ENCODE measurements around the gene ATG7. TPM values are rescaled to one million over a fixed set of nuclear protein-coding genes. Genes with fewer than 3 reads are reported as not detected.
A peak's percentile ranks its signal among the peaks of the same experiment; 100 is the strongest.
"Not testable (repeated sequence)": the region's sequence is repeated elsewhere in the genome, so short reads cannot be mapped to it uniquely, and the experiment has no call there.

Gene ATG7
- total RNA-seq, 1 donor from 2014 or later, result 15.6 TPM

DNA sequence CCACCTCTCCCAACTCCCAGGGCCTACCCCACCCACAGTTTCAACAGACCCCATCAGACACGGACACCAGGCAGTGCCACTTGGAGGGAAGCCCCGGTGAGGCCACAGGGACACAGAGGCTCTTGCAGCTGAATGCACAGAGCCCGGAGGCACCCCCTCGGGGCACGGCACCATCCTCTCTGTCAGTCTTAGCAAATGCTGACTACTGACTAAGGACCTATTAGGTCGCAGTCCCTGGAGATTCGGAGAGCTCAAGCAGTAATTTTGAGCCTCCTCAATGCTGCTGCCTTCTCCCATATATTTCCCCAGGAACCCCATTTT is 291.6 kb downstream of the ATG7 start:
- DNase-seq (peak; percentile 21), ATAC-seq (ENCODE audit: poor library complexity) (no peak)
- intact Hi-C loops (cut with DNase I), result loop anchor here (5.0 kb wide), 1 partner anchor 78 kb away; the partner anchor contains the start of gene VGLL4

GRCh38 chr3:11564577-11565001 is 292.4 kb downstream of the ATG7 start:
- ATAC-seq (ENCODE audit: poor library complexity) (no peak), DNase-seq (no peak)
- intact Hi-C loops (cut with DNase I), result loop anchor here (5.0 kb wide), 1 partner anchor 78 kb away; the partner anchor contains the start of gene VGLL4

DNA sequence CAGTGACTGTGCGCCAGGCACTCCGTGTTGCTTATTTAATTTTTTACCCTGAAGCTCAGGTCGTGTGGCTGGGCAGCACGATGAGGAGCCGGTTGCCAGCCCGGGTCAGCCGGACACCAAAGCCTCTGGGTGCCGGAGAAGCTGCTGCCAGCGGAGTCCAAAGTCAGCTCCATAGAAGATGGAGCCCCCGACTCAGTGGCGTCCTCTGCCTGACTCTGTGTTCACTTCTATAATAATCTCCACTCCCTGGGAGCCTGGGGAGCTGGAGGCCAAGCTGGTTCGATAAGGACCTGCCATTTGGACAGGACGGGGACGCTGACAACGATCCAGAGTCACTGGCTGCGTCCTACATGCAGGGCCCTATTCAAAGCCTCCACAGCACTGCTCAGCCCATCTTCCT is 292.9 kb downstream of the ATG7 start:
- ATAC-seq (ENCODE audit: poor library complexity) (peak; percentile 76), DNase-seq (peak; percentile 78)
- intact Hi-C loops (cut with DNase I), result no loop called here

DNA sequence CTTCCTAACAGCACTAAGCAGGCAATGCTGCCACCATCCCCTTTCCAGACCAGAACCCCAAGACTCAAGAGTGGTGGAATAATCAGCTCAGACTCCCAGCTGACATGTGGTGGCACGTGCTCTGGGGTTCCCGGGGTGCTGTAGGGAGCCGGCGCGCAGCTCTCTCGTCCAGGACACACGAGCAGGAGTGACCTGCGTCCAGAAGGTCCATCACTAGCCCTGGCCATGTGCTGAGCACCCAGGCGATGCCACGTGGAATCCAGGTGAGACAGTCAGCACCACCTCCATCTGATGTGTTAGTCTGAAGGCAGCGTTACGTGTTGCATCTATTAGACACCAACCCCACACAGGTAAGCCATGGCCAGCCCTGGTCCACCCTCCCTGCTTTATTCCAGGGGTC is 293.3 kb downstream of the ATG7 start:
- intact Hi-C loops (cut with DNase I), result no loop called here

DNA sequence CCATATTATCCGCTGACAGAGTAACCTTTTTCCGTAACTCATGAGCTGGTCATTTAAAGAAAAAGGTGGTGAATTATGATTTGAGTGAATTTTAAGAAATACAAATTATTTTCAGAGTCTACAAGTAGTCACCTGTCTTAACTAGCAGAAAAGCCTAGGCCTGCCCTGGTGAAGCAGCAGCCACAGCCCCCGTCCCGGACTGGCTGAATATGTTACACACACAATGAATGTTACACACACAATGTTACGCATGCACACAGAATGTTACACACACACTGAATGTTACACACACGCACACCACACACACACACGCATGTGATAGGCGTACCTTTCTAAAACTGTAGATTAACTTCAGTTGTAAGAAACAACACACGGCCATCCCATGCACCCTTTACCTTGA is 293.7 kb downstream of the ATG7 start:
- no peak for ATAC-seq (ENCODE audit: poor library complexity)
- DNase-seq, result peak; percentile 37
- intact Hi-C loops (cut with DNase I), result no loop called here

More for the DNA sequence above, 293.3 kb downstream of the ATG7 start:
- peak; percentile 39 for DNase-seq
- no peak for ATAC-seq (ENCODE audit: poor library complexity)

DNA sequence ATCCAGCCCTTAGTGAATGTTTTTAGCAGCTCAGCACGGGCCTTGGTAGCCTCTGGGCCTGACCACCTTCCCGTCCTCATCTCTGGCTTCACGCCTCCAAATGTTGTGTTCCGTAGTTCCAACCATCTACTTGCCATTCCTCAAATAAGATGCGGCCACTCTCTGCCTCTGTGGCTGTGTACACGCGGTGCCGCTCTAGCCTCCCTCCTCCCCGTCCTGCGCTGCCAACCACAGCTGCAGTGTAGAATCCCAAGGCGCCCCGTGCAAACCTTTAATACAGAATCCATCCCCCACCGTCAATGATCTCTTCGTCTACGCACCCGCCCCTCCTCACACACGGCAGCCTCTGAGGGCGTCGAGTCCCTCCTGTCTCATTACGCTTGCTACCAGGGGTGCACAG is 294.3 kb downstream of the ATG7 start:
- DNase-seq (no peak), ATAC-seq (ENCODE audit: poor library complexity) (no peak)
- intact Hi-C loops (cut with DNase I), result no loop called here

DNA sequence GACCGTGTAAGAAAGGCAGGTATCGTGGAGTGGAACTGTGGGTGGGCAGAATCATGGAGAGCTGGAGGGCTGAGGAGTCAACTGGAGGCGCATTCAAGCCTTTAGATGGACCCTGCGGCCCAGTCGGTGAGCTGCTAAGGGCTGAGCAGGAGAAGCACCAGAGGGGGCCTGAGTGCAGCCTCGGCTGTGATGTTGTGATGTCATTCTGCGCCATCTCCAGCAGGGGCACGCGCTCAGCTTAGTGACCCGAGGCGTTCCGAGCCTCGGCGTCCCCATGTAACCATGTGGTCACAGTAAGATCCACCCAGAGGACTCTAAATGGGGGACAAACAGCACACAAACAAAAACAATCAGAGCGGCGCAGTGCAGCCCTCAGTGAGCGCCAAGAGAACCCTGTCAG is 294.7 kb downstream of the ATG7 start:
- DNase-seq (no peak), ATAC-seq (ENCODE audit: poor library complexity) (no peak)
- intact Hi-C loops (cut with DNase I), result no loop called here

- no peak for ATAC-seq (ENCODE audit: poor library complexity)
Observed at GRCh38 chr3:11567516-11568467, 295.6 kb downstream of the ATG7 start.

GRCh38 chr3:11568503-11569155 is 296.4 kb downstream of the ATG7 start:
- peak; percentile 76 for DNase-seq
- ATAC-seq (ENCODE audit: poor library complexity), result peak; percentile 49
- intact Hi-C loops (cut with DNase I), result no loop called here

More at GRCh38 chr3:11567516-11568467, 295.6 kb downstream of the ATG7 start:
- no peak for DNase-seq
- intact Hi-C loops (cut with DNase I), result no loop called here

DNA sequence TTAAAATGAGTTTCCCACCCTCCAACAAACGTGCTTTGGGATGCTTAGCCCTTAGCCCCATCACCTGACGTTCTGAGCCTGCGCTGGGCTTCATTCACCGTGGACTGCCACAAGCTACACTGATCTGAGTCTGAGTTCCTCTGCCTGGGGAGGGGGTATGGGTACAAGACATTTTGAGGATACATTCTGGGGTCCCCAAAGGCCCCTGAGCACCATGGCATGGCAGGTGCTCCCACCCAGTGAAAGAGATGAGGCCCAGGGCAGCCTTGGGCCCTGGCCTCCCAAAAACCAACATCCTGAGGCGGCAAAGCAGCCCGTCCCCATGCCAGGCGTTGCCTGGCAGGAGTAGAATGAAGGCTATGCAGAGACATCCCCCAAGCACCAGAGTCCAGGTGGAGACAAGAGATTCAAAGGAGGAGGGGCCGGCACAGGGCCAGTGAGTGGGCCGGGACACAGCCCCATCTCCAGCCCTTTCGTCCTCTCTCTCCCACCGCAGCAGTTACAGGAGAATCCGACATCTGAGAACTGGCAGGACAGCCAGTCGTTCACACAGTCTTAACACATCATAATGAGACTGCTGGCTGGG is 297.1 kb downstream of the ATG7 start:
- ATAC-seq (ENCODE audit: poor library complexity), result no peak
- no peak for DNase-seq

DNA sequence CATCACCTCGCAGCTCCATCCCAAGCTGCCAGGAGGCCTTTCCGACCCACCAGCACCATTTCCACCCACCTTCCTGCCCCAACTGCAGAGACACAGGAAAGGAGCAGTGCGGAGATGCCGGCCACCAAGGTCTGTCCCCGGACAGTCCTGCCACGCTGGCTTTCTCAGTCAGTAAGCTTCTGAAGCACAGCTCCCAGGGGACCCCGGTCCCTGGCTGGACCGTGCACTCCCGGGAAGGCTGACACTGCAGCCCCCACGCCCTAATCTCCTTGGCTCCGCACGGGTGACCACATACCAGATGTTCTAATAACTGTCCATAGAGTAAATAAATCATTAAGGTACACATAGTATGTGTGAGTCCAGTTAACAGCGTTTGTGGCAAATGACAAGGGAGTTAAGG is 298.1 kb downstream of the ATG7 start:
- ATAC-seq (ENCODE audit: poor library complexity) (no peak), DNase-seq (no peak)
- intact Hi-C loops (cut with DNase I), result no loop called here

More for the DNA sequence above, 297.1 kb downstream of the ATG7 start:
- intact Hi-C loops (cut with DNase I), result no loop called here

DNA sequence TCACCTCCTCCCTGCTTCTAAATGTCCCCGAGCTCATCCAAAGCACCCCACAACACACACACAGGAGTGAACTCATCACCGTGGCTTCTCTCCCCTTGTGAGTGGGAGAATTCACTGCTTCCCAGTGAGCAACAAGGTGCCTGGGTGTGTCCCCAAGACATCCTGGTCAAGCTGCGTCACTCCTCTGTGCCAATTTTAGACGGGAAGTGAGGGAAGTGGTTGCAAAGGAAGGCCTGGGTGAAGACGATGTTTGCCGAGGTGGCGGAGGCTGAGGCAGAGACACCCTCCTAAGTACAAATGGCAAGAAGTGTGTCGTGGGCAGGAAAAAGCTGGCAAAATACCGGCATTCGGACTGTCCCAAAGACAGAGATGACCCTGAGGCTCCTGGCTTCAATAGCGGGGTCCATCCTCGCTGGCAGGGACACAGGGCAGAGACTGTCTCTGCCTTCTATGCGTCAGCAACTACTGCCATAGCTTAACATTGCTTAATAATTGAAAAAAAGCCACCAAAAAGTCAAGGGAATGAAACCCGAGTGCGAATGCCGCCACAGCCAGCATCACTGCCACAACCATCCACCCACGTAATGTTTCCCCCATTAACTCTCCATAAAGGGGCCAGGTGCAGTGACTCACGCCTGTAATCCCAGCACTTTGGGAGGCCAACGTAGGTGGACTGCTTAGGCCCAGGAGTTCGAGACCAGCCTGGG is 298.7 kb downstream of the ATG7 start:
- DNase-seq (no peak), ATAC-seq (ENCODE audit: poor library complexity) (no peak)
- intact Hi-C loops (cut with DNase I), result no loop called here

DNA sequence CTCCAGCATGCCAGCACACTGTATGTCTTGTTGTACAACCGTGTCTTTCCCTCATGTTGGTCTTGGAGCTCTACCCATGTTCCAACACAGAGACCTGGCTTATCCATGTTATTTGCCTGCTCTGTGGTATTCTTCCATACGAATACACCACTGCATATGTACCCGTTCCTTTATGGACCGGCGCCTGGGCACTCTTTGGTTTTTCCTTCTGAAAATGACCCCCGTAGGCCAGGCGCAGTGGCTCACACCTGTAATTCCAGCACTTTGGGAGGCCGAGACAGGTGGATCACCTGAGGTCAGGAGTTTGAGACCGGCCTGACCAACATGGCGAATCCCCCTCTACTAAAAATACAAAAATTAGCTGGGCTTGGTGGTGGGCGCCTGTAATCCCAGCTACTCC is 300.5 kb downstream of the ATG7 start:
- intact Hi-C loops (cut with DNase I); ATAC-seq (ENCODE audit: poor library complexity); DNase-seq: not testable (repeated sequence)

DNA sequence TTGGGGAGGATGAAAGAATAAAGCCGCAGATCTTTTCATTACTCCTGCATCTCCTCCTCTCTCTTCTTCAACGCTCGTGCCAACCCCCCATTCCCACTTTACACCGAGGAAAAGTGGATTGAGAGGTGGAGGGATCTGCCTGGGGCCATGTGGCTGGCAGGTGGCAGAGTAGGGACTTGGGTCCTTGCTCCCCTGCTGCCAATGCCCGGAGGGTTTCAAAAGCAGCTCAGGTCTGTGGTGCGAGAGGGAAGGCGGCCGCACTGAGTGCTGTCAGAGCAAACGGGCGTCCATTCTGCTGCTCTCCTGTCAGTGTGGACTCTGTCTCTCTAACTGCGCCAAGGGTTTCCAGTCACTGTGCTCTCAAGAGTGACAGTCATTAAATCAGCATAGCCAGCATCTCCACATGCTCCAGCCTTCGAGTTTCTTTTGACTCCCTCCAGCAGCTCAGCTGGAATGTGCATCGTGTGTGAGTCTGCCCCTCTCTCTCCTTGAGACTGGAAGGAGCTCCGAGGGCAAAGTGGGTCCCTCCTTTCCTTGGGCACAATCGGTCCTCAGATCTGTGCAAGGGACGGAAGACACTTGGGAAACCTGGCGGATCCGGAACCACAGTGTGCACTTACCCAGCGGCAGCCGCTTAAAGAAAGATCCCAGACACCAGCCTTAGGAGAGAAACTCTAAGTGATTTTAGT is 302.9 kb downstream of the ATG7 start:
- DNase-seq (no peak), ATAC-seq (ENCODE audit: poor library complexity) (no peak)
- intact Hi-C loops (cut with DNase I), result no loop called here

GRCh38 chr3:11575677-11576076 is 303.5 kb downstream of the ATG7 start:
- ATAC-seq (ENCODE audit: poor library complexity), result no peak
- intact Hi-C loops (cut with DNase I), result no loop called here
- DNase-seq, result no peak

GRCh38 chr3:11576453-11576852 is 304.3 kb downstream of the ATG7 start:
- ATAC-seq (ENCODE audit: poor library complexity) (peak; percentile 37), DNase-seq (no peak)
- intact Hi-C loops (cut with DNase I), result no loop called here

DNA sequence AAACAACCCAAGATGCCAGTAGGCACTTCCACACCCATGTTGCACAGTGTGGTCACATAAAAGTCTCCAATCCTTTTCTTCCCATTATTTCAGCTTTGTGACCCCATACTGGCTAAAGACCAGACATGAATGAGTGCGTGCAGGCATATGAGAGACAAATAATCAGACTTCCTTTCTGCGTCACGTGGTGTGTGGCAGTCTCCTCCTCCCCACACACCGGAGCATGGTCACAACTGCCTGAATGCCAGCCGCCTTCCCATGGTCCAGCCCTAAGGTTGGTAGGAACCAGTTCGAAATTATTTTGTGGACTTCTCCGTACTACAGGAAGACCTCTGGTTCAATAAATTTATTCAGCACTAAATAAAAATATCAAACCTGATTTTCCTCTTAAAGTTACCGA is 306.0 kb downstream of the ATG7 start:
- ATAC-seq (ENCODE audit: poor library complexity), result no peak
- intact Hi-C loops (cut with DNase I), result no loop called here
- no peak for DNase-seq

- intact Hi-C loops (cut with DNase I), result no loop called here
- DNase-seq, result no peak
- ATAC-seq (ENCODE audit: poor library complexity), result no peak
Observed at GRCh38 chr3:11580645-11581044, 308.4 kb downstream of the ATG7 start.
